Glutamatergic neuron (in vitro differentiated cells): ENCODE results near the gene CFAP221. TPM values are rescaled to one million over a fixed set of nuclear protein-coding genes. Genes with fewer than 3 reads are reported as not detected.

Experiments
- DNase-seq: peaks from one replicate; pipeline ENCODE4 v3.0.0; 2022
- H3K27ac Mint-ChIP-seq: one replicate; pipeline ENCODE4 v1.8.0; 2020; ENCODE audit warnings: mild to moderate bottlenecking, mixed read lengths, inconsistent platforms; ENCODE audit not compliant: unreplicated experiment
- H3K27me3 Mint-ChIP-seq: one replicate; pipeline ENCODE4 v1.8.0; 2020; ENCODE audit warnings: mild to moderate bottlenecking, moderate library complexity, mixed read lengths, inconsistent platforms; ENCODE audit not compliant: unreplicated experiment
- H3K36me3 Mint-ChIP-seq: one replicate; pipeline ENCODE4 v1.8.0; 2020; ENCODE audit warnings: mild to moderate bottlenecking, mixed read lengths, inconsistent platforms; ENCODE audit not compliant: unreplicated experiment
- H3K4me1 Mint-ChIP-seq: one replicate; pipeline ENCODE4 v1.8.0; 2020; ENCODE audit warnings: mild to moderate bottlenecking, low read depth, mixed read lengths, inconsistent platforms; ENCODE audit not compliant: unreplicated experiment
- H3K4me3 Mint-ChIP-seq: one replicate; pipeline ENCODE4 v1.8.0; 2020; ENCODE audit warnings: mild to moderate bottlenecking, mixed read lengths, inconsistent platforms; ENCODE audit not compliant: unreplicated experiment
- H3K9me3 Mint-ChIP-seq: one replicate; pipeline ENCODE4 v1.8.0; 2020; ENCODE audit warnings: mild to moderate bottlenecking, moderate library complexity, mixed read lengths, inconsistent platforms; ENCODE audit not compliant: unreplicated experiment
- total RNA-seq: library from RNA; stranded (reverse); fragmentation: NEBNext Ultra II Directional; extraction: Animal tissue kit (Norgen Biotek cat#: 25700); gene quantifications from one replicate; pipeline ENCODE4 v1.2.1, GENCODE V29; 2021; ENCODE audit not compliant: unreplicated experiment
- TF ChIP-seq, protein P1 (sequence below): fragments of 200-600 bp; sonication (generic); IDR thresholded peaks from one replicate; pipeline ENCODE4 v1.5.0; 2021; ENCODE audit not compliant: partially characterized antibody, unreplicated experiment

The CFAP221 gene
- total RNA-seq, 1 donor from 2014 or later, result 0.34 TPM

DNA sequence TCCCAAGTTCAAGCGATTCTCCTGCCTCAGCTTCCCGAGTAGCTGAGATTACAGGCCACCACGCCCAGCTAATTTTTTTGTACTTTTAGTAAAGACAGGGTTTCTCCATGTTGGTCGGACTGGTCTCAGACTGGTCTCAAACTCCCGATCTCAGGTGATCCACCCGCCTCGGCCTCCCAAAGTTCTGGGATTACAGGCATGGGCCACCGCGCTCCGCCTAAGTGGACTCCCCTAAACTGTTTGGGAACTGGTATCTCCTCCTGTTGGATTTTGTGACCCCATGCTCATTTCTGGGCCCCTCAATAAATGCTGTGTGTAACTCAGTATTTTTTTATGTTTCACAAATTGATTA, 25.2 kb upstream of the CFAP221 start:
- TF ChIP-seq, protein P1, sequence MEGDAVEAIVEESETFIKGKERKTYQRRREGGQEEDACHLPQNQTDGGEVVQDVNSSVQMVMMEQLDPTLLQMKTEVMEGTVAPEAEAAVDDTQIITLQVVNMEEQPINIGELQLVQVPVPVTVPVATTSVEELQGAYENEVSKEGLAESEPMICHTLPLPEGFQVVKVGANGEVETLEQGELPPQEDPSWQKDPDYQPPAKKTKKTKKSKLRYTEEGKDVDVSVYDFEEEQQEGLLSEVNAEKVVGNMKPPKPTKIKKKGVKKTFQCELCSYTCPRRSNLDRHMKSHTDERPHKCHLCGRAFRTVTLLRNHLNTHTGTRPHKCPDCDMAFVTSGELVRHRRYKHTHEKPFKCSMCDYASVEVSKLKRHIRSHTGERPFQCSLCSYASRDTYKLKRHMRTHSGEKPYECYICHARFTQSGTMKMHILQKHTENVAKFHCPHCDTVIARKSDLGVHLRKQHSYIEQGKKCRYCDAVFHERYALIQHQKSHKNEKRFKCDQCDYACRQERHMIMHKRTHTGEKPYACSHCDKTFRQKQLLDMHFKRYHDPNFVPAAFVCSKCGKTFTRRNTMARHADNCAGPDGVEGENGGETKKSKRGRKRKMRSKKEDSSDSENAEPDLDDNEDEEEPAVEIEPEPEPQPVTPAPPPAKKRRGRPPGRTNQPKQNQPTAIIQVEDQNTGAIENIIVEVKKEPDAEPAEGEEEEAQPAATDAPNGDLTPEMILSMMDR, result no peak
- no peak for DNase-seq
- no peak overlapping the region for H3K27ac Mint-ChIP-seq
- H3K27me3 Mint-ChIP-seq, result peaks cover 12% of the 10 kb centered on the region
- peaks cover 5% of the 10 kb centered on the region for H3K36me3 Mint-ChIP-seq
- H3K4me3 Mint-ChIP-seq, result no peak overlapping the region
- peaks cover 4% of the 10 kb centered on the region for H3K4me1 Mint-ChIP-seq
- H3K9me3 Mint-ChIP-seq, result peaks cover 5% of the 10 kb centered on the region

GRCh38 chr2:119520696-119521432, 23.4 kb upstream of the CFAP221 start:
- H3K27ac Mint-ChIP-seq, result no peak overlapping the region
- DNase-seq, result no peak
- TF ChIP-seq, protein P1, result no peak
- peaks cover 5% of the 10 kb centered on the region for H3K9me3 Mint-ChIP-seq
- peaks cover 14% of the 10 kb centered on the region for H3K27me3 Mint-ChIP-seq
- peaks cover 4% of the 10 kb centered on the region for H3K4me1 Mint-ChIP-seq
- peaks cover 5% of the 10 kb centered on the region for H3K36me3 Mint-ChIP-seq
- no peak overlapping the region for H3K4me3 Mint-ChIP-seq

DNA sequence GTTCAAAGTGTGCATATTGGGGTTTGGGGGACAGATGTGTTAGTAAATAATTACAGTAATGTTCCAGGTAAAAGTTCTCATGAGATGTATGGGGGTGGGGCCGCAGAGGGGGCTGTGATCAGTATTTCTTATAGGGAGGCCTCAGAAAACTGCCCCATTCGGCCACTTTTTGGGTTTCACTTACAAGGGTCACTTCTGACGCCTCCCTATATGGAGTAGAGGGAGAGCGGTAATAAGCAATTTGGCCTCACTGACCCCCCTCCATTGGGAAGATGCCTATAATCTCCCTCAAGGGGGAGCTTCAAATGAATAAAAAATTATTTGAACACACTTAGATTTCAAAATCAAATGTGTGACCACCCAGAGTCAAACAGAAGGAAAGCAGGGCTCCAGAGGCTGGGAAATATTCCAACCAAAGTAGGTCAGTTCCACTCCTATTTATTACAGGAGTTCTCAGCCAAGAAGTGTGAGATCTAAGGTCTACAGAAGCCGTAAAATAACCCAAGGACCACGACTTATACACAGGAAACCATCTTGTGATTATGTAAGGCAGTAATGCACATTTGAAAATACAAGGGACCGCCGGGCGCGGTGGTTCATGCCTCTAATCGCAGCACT, 22.7 kb upstream of the CFAP221 start:
- no peak overlapping the region for H3K4me3 Mint-ChIP-seq
- no peak for DNase-seq
- H3K27me3 Mint-ChIP-seq, result peaks cover 14% of the 10 kb centered on the region

GRCh38 chr2:119522671-119523070, 21.6 kb upstream of the CFAP221 start:
- no peak for DNase-seq
- TF ChIP-seq, protein P1, result no peak
- peaks cover 5% of the 10 kb centered on the region for H3K36me3 Mint-ChIP-seq
- peaks cover 14% of the 10 kb centered on the region for H3K27me3 Mint-ChIP-seq
- no peak overlapping the region for H3K27ac Mint-ChIP-seq
- H3K4me1 Mint-ChIP-seq, result peaks cover 4% of the 10 kb centered on the region
- H3K9me3 Mint-ChIP-seq, result peaks cover 3% of the 10 kb centered on the region
- no peak overlapping the region for H3K4me3 Mint-ChIP-seq

More for the DNA sequence above, 22.7 kb upstream of the CFAP221 start:
- peaks cover 3% of the 10 kb centered on the region for H3K9me3 Mint-ChIP-seq
- TF ChIP-seq, protein P1, result no peak
- H3K27ac Mint-ChIP-seq, result no peak overlapping the region
- peaks cover 5% of the 10 kb centered on the region for H3K36me3 Mint-ChIP-seq
- peaks cover 4% of the 10 kb centered on the region for H3K4me1 Mint-ChIP-seq

GRCh38 chr2:119523383-119523951, 20.8 kb upstream of the CFAP221 start:
- H3K4me1 Mint-ChIP-seq, result peaks cover 4% of the 10 kb centered on the region
- DNase-seq, result no peak
- no peaks in the 10 kb centered on the region for H3K9me3 Mint-ChIP-seq
- peak overlapping the region; percentile 87 for H3K4me3 Mint-ChIP-seq
- H3K27me3 Mint-ChIP-seq, result peaks cover 14% of the 10 kb centered on the region
- TF ChIP-seq, protein P1, result no peak
- peaks cover 4% of the 10 kb centered on the region for H3K36me3 Mint-ChIP-seq
- no peak overlapping the region for H3K27ac Mint-ChIP-seq
